Endothelial cell of umbilical vein (primary cell): ENCODE results near the gene ATP8A1.

Experiments used
- CTCF ChIP-seq, 2 donors: IDR thresholded peaks; 1 replicate in 1 of 2; 2 replicates in 1 of 2; pipeline ENCODE4 v1.5.1; 2011; ENCODE audit warnings: low read length in 2 of 2, mild to moderate bottlenecking in 2 of 2, moderate library complexity in 2 of 2, control low read depth in 1 of 2, inconsistent platforms in 1 of 2, low read depth in 1 of 2; ENCODE audit not compliant: insufficient read depth in 1 of 2; ENCODE audit errors: extremely low read depth in 1 of 2
- EZH2 ChIP-seq: IDR thresholded peaks from 2 replicates; pipeline ENCODE4 v1.6.1; 2012; ENCODE audit warnings: borderline replicate concordance, low read depth, mild to moderate bottlenecking, moderate library complexity, low read length, inconsistent platforms; ENCODE audit not compliant: severe bottlenecking
- MYC ChIP-seq: IDR thresholded peaks from one replicate; pipeline ENCODE4 v1.6.1; 2011; ENCODE audit warnings: mild to moderate bottlenecking, low read depth, low read length
- POLR2A ChIP-seq: IDR thresholded peaks from 2 replicates; pipeline ENCODE4 v1.6.1; 2012; ENCODE audit warnings: low read depth, mild to moderate bottlenecking, control low read depth, low read length

GRCh38 chr4:42562016-42562415 is 94.9 kb downstream of the ATP8A1 start:
- TF ChIP-seq CTCF (IDR thresholded peaks at IDR 0.05; ENCODE audit: extremely low read depth in 1 of 2, insufficient read depth in 1 of 2, low read depth in 1 of 2, low read length in 2 of 2) (no peak), POLR2A (no peak), MYC (no peak), EZH2 (no peak)
